HEK293 (cell line): ENCODE data around the gene NARS2.
"Not testable (repeated sequence)": the region's sequence is repeated elsewhere in the genome, so short reads cannot be mapped to it uniquely, and the experiment has no call there.

Experiments
- CTCF ChIA-PET: fragments of 350-600 bp; formaldehyde crosslinking; extraction: SDS; loops from one replicate; lab custom pipeline; 2021; ENCODE audit warnings: antibody characterized with exemption; lab: Yijun Ruan, JAX
- POLR2A ChIA-PET: fragments of 300-600 bp; formaldehyde crosslinking; extraction: SDS; loops from one replicate; lab custom pipeline; 2020; ENCODE audit warnings: antibody characterized with exemption, inconsistent platforms; lab: Yijun Ruan, JAX
- H3K27ac ChIP-seq: fragments of 200-500 bp; sonication (Bioruptor generic); 2 replicates; pipeline ENCODE4 v1.5.1; 2014; ENCODE audit warnings: low read depth, low read length, control low read depth, inconsistent platforms; ENCODE audit errors: extremely low read depth
- H3K36me3 ChIP-seq, 2 experiments: fragments of 200-500 bp in 1 of 2; sonication (Bioruptor generic) in 1 of 2; 1 replicate in 1 of 2; 2 replicates in 1 of 2; pipeline ENCODE4 v1.5.1; 2014 to 2017; ENCODE audit warnings: inconsistent platforms in 2 of 2, low read length in 2 of 2; ENCODE audit not compliant: control insufficient read depth in 2 of 2, insufficient read depth in 1 of 2
- H3K4me1 ChIP-seq: fragments of 200-500 bp; sonication (Bioruptor generic); 2 replicates; pipeline ENCODE4 v1.5.1; 2014; ENCODE audit warnings: mild to moderate bottlenecking, low read length, inconsistent platforms; ENCODE audit not compliant: control insufficient read depth, insufficient read depth
- H3K4me3 ChIP-seq: 2 replicates; pipeline ENCODE4 v1.5.1; 2011; ENCODE audit warnings: low read depth, mild to moderate bottlenecking, control low read depth, low read length, moderate library complexity
- H3K9me3 ChIP-seq: fragments of 200-500 bp; sonication (Bioruptor generic); 2 replicates; pipeline ENCODE4 v1.5.1; 2014; ENCODE audit warnings: low read depth, low read length, inconsistent platforms; ENCODE audit not compliant: control insufficient read depth, insufficient read depth
- GFI1B ChIP-seq: fragments of 450-650 bp; formaldehyde crosslinking; IDR thresholded peaks from 2 replicates; pipeline ENCODE4 v1.5.1; 2016; ENCODE audit warnings: missing biosample characterization, missing genetic modification characterization
- HOXC10 ChIP-seq: sonication (generic); formaldehyde crosslinking; IDR thresholded peaks from 2 replicates; pipeline ENCODE4 v1.8.1; 2023; ENCODE audit warnings: mild to moderate bottlenecking, missing genetic modification reagents
- HOXD13 ChIP-seq: sonication (generic); formaldehyde crosslinking; IDR thresholded peaks from 2 replicates; pipeline ENCODE4 v1.8.0; 2022; ENCODE audit warnings: missing genetic modification reagents, borderline replicate concordance
- MYNN ChIP-seq: fragments of 450-650 bp; formaldehyde crosslinking; IDR thresholded peaks from 2 replicates; pipeline ENCODE4 v1.5.1; 2016; ENCODE audit warnings: missing biosample characterization, missing genetic modification characterization, borderline replicate concordance
- MZF1 ChIP-seq: fragments of 450-650 bp; formaldehyde crosslinking; IDR thresholded peaks from 2 replicates; pipeline ENCODE4 v1.5.1; 2017; ENCODE audit warnings: missing biosample characterization, missing genetic modification characterization, borderline replicate concordance
- SP7 ChIP-seq: fragments of 450-650 bp; formaldehyde crosslinking; IDR thresholded peaks from 2 replicates; pipeline ENCODE4 v1.5.1; 2016; ENCODE audit warnings: missing biosample characterization, missing genetic modification characterization
- ZBTB48 ChIP-seq: fragments of 450-650 bp; formaldehyde crosslinking; IDR thresholded peaks from 2 replicates; pipeline ENCODE4 v1.5.1; 2016; ENCODE audit warnings: missing biosample characterization, missing genetic modification characterization
- ZBTB8A ChIP-seq: fragments of 450-650 bp; formaldehyde crosslinking; IDR thresholded peaks from 2 replicates; pipeline ENCODE4 v1.5.1; 2016; ENCODE audit warnings: missing biosample characterization, missing genetic modification characterization
- ZIC2 ChIP-seq: fragments of 450-650 bp; formaldehyde crosslinking; IDR thresholded peaks from 2 replicates; pipeline ENCODE4 v1.5.1; 2016; ENCODE audit warnings: missing biosample characterization, missing genetic modification characterization
- ZNF2 ChIP-seq: fragments of 450-650 bp; formaldehyde crosslinking; IDR thresholded peaks from 2 replicates; pipeline ENCODE4 v1.5.1; 2016; ENCODE audit warnings: missing biosample characterization, missing genetic modification characterization
- ZNF292 ChIP-seq: fragments of 450-650 bp; formaldehyde crosslinking; IDR thresholded peaks from 2 replicates; pipeline ENCODE4 v1.5.1; 2016; ENCODE audit warnings: low read depth, missing biosample characterization, missing genetic modification characterization, borderline replicate concordance
- ZNF501 ChIP-seq: fragments of 450-650 bp; formaldehyde crosslinking; IDR thresholded peaks from 2 replicates; pipeline ENCODE4 v1.5.1; 2016; ENCODE audit warnings: missing biosample characterization, missing genetic modification characterization
- ZNF529 ChIP-seq: fragments of 450-650 bp; formaldehyde crosslinking; IDR thresholded peaks from 2 replicates; pipeline ENCODE4 v1.5.1; 2017; ENCODE audit warnings: missing genetic modification characterization, missing biosample characterization; ENCODE audit not compliant: insufficient replicate concordance
- ZNF571 ChIP-seq: fragments of 450-650 bp; formaldehyde crosslinking; IDR thresholded peaks from 2 replicates; pipeline ENCODE4 v1.5.0; 2017; ENCODE audit warnings: missing biosample characterization, missing genetic modification characterization
- ZNF654 ChIP-seq: fragments of 450-650 bp; formaldehyde crosslinking; IDR thresholded peaks from 2 replicates; pipeline ENCODE4 v1.5.1; 2016; ENCODE audit warnings: low read depth, missing biosample characterization, missing genetic modification characterization
- ZNF670 ChIP-seq: fragments of 450-650 bp; formaldehyde crosslinking; IDR thresholded peaks from 2 replicates; pipeline ENCODE4 v1.5.1; 2016; ENCODE audit warnings: missing biosample characterization, missing genetic modification characterization, low read depth
- ZNF76 ChIP-seq: fragments of 450-650 bp; formaldehyde crosslinking; IDR thresholded peaks from 2 replicates; pipeline ENCODE4; 2016; ENCODE audit warnings: low read depth, missing biosample characterization, missing genetic modification characterization, borderline replicate concordance
- ZNF792 ChIP-seq: fragments of 450-650 bp; formaldehyde crosslinking; IDR thresholded peaks from 2 replicates; pipeline ENCODE4 v1.5.1; 2016; ENCODE audit warnings: missing biosample characterization, missing genetic modification characterization
- ZNF837 ChIP-seq: fragments of 450-650 bp; formaldehyde crosslinking; IDR thresholded peaks from 2 replicates; pipeline ENCODE4 v1.5.1; 2016; ENCODE audit warnings: missing biosample characterization, missing genetic modification characterization
- TF ChIP-seq, protein P1 (sequence below): fragments of 450-650 bp; formaldehyde crosslinking; IDR thresholded peaks from 2 replicates; pipeline ENCODE4 v1.5.1; 2016; ENCODE audit warnings: missing biosample characterization, missing genetic modification characterization

Gene NARS2

GRCh38 chr11:78465169-78465942, 109.3 kb downstream of the NARS2 start (continued):
- TF ChIP-seq, protein P1, sequence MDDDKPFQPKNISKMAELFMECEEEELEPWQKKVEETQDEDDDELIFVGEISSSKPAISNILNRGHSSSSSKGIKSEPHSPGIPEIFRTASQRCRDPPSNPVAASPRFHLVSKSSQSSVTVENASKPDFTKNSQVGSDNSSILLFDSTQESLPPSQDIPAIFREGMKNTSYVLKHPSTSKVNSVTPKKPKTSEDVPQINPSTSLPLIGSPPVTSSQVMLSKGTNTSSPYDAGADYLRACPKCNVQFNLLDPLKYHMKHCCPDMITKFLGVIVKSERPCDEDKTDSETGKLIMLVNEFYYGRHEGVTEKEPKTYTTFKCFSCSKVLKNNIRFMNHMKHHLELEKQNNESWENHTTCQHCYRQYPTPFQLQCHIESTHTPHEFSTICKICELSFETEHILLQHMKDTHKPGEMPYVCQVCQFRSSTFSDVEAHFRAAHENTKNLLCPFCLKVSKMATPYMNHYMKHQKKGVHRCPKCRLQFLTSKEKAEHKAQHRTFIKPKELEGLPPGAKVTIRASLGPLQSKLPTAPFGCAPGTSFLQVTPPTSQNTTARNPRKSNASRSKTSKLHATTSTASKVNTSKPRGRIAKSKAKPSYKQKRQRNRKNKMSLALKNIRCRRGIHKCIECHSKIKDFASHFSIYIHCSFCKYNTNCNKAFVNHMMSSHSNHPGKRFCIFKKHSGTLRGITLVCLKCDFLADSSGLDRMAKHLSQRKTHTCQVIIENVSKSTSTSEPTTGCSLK (tag by site-specific recombination), result no peak
- TF ChIP-seq ZBTB8A (tag by site-specific recombination) (no peak), ZNF792 (tag by site-specific recombination) (no peak), ZNF292 (no peak), ZNF837 (tag by site-specific recombination) (no peak), ZNF2 (tag by site-specific recombination) (no peak)

DNA sequence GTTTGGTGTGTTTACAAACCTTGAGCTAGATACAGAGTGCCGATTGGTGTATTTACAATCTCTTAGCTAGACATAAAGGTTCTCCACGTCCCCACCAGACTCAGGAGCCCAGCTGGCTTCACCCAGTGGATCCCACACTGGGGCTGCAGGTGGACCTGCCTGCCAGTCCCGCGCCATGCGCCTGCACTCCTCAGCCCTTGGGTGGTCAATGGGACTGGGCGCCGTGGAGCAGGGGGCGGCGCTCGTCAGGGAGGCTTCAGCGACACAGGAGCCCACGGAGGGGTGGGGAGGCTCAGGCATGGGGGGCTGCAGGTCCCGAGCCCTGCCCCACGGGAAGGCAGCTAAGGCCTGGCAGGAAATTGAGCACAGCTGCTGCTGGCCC, 109.9 kb downstream of the NARS2 start:
- H3K4me1 ChIP-seq, H3K27ac ChIP-seq, H3K9me3 ChIP-seq, H3K4me3 ChIP-seq, POLR2A ChIA-PET: not testable (repeated sequence)
- CTCF ChIA-PET, result interaction anchor here (0.7 kb wide), 1 partner anchor 32 kb away, joined by 3 read pairs; no protein-coding TSS in a partner anchor
- peaks cover 0 to 45% of the 10 kb centered on the region in 2 experiments; a peak in 2 of 3 replicates for H3K36me3 ChIP-seq

- peaks cover 0 to 51% of the 10 kb centered on the region in 2 experiments; a peak in 2 of 3 replicates for H3K36me3 ChIP-seq
- H3K9me3 ChIP-seq, result no peaks in the 10 kb centered on the region
- H3K4me3 ChIP-seq, result no peak overlapping the region
- ChIA-PET CTCF (no interaction called here), POLR2A (no interaction called here)
- no peak for TF ChIP-seq ZNF76
- TF ChIP-seq HOXD13 (CRISPR knock-in tag), result no peak
- no peak for TF ChIP-seq ZNF529 (tag by site-specific recombination)
- no peak for TF ChIP-seq ZNF571
- TF ChIP-seq ZBTB48 (tag by site-specific recombination), result no peak
- H3K4me1 ChIP-seq, result no peaks in the 10 kb centered on the region
- H3K27ac ChIP-seq, result no peak overlapping the region
Observed at GRCh38 chr11:78460471-78460870, 114.2 kb downstream of the NARS2 start.

DNA sequence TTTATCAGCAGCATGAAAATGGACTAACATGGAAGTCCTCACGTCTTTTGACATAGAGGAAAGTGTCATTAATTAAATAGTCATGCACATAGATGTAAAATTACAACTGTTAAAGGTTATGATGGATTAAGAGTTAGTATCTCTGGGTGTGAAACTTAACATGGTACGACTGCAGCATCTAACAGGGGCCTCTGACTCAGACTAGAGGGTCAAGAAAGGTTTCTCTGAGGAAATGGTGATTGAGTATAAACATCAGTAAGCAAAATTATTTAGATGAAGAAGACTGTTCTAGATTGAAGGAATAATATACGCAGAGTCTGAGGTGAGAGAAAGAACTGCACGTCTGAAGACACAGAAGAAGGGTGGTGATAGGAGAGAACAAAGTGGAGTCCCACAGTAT, 114.9 kb downstream of the NARS2 start:
- H3K4me3 ChIP-seq, result no peak overlapping the region
- TF ChIP-seq ZNF670 (no peak), MZF1 (tag by site-specific recombination) (no peak), SP7 (tag by site-specific recombination) (no peak), HOXC10 (no peak), ZNF654 (tag by site-specific recombination) (no peak), ZNF501 (tag by site-specific recombination) (no peak), ZIC2 (tag by site-specific recombination) (no peak), ZNF792 (tag by site-specific recombination) (no peak), ZNF571 (no peak), MYNN (tag by site-specific recombination) (no peak), GFI1B (no peak)
- TF ChIP-seq, protein P1 (tag by site-specific recombination), result no peak
- H3K27ac ChIP-seq, result no peak overlapping the region
- H3K36me3 ChIP-seq, result peaks cover 0 to 47% of the 10 kb centered on the region in 2 experiments; a peak in 2 of 3 replicates
- CTCF ChIA-PET, result no interaction called here
- POLR2A ChIA-PET, result no interaction called here
- no peaks in the 10 kb centered on the region for H3K9me3 ChIP-seq
- no peaks in the 10 kb centered on the region for H3K4me1 ChIP-seq
